PC-3 (cell line): ENCODE measurements around the gene COX7B. TPM values are rescaled to one million over a fixed set of nuclear protein-coding genes. Genes with fewer than 3 reads are reported as not detected.

Experiments used
- ATAC-seq: fragments of 200-7000 bp; cut with Tn5 transposase; 2 replicates; pipeline ENCODE4 v1.9.1; 2020; ENCODE audit warnings: mild to moderate bottlenecking, moderate library complexity
- BruUV-seq: library from RNA; stranded (reverse); fragments of 400-500 nt; replicated peaks from 2 replicates; lab custom pipeline; 2021; lab: Mats Ljungman, UMichigan
- CTCF ChIA-PET: fragments of 300-600 bp; sonication (Branson Sonifier 250); formaldehyde crosslinking; loops from one replicate; lab custom pipeline; 2022; ENCODE audit warnings: antibody characterized with exemption; lab: Charles Lee
- POLR2A ChIA-PET: fragments of 300-600 bp; sonication (Branson Sonifier 250); formaldehyde crosslinking; loops from one replicate; lab custom pipeline; 2022; ENCODE audit warnings: antibody characterized with exemption; ENCODE audit not compliant: unreplicated experiment; lab: Charles Lee
- DNase-seq: peaks from one replicate; pipeline ENCODE4 v3.0.0-alpha.2; 2015
- H2AFZ ChIP-seq: fragments of 300-600 bp; sonication (generic); 2 replicates; pipeline ENCODE4 v1.6.0; 2016; ENCODE audit warnings: antibody characterized with exemption, low read length
- H3F3A ChIP-seq: fragments of 300-600 bp; sonication (generic); one replicate; pipeline ENCODE4 v1.6.0; 2017; ENCODE audit warnings: antibody characterized with exemption, low read length, control low read depth, mild to moderate bottlenecking; ENCODE audit not compliant: unreplicated experiment
- H3K27ac ChIP-seq: fragments of 300-600 bp; sonication (generic); 2 replicates; pipeline ENCODE4 v1.5.1; 2016; ENCODE audit warnings: mild to moderate bottlenecking, low read length
- H3K27me3 ChIP-seq: fragments of 300-600 bp; sonication (generic); 2 replicates; pipeline ENCODE4 v1.6.1; 2016; ENCODE audit warnings: low read length, mixed read lengths
- H3K36me3 ChIP-seq: fragments of 300-600 bp; sonication (generic); 2 replicates; pipeline ENCODE4 v1.6.1; 2016; ENCODE audit warnings: low read depth, mixed run types, low read length, mixed read lengths
- H3K4me1 ChIP-seq: fragments of 300-600 bp; sonication (generic); 2 replicates; pipeline ENCODE4 v1.5.1; 2016; ENCODE audit warnings: low read length; ENCODE audit not compliant: insufficient read depth
- H3K4me2 ChIP-seq: fragments of 300-600 bp; sonication (generic); 2 replicates; pipeline ENCODE4 v1.6.0; 2016; ENCODE audit warnings: low read length
- H3K4me3 ChIP-seq: fragments of 300-600 bp; sonication (generic); 2 replicates; pipeline ENCODE4 v1.5.1; 2016; ENCODE audit warnings: mild to moderate bottlenecking, low read length, mixed read lengths
- H3K79me2 ChIP-seq: fragments of 300-600 bp; sonication (generic); 2 replicates; pipeline ENCODE4 v1.6.1; 2017; ENCODE audit warnings: low read length, mixed read lengths
- H3K9ac ChIP-seq: fragments of 300-600 bp; sonication (generic); 2 replicates; pipeline ENCODE4 v1.6.0; 2016; ENCODE audit warnings: mild to moderate bottlenecking, low read length
- H3K9me2 ChIP-seq: fragments of 300-600 bp; sonication (generic); replicated peaks from 2 replicates; pipeline ENCODE4 v1.6.1; 2016; ENCODE audit warnings: mixed run types, low read length, mixed read lengths
- H3K9me3 ChIP-seq: fragments of 300-600 bp; sonication (generic); 2 replicates; pipeline ENCODE4 v1.6.1; 2016; ENCODE audit warnings: low read length, mixed read lengths
- H4K20me1 ChIP-seq: fragments of 300-600 bp; sonication (generic); 2 replicates; pipeline ENCODE4 v1.6.1; 2016; ENCODE audit warnings: low read length, mixed read lengths
- EZH2 ChIP-seq: fragments of 300-600 bp; sonication (generic); IDR thresholded peaks from one replicate; pipeline ENCODE4 v1.6.1; 2017; ENCODE audit warnings: antibody characterized with exemption, mild to moderate bottlenecking, low read length; ENCODE audit not compliant: unreplicated experiment
- EZH2phosphoT487 ChIP-seq: fragments of 300-600 bp; sonication (generic); IDR thresholded peaks from 2 replicates; pipeline ENCODE4 v1.6.1; 2018; ENCODE audit warnings: mild to moderate bottlenecking, antibody characterized with exemption, low read length, borderline replicate concordance
- intact Hi-C: fragments of 100-400 bp; cut with micrococcal nuclease; formaldehyde crosslinking; loops from 2 replicates; pipeline ENCODE4 v1.9.0; 2023
- total RNA-seq: library from RNA; depleted of rRNA; stranded (reverse); fragments of >200 nt; gene quantifications from 2 replicates; pipeline ENCODE4 v1.2.3, GENCODE V29; 2014
- TF ChIP-seq, protein P1 (sequence below): fragments of 300-600 bp; sonication (generic); conservative IDR thresholded peaks from 2 replicates; pipeline ENCODE4 v1.5.1; 2017; ENCODE audit warnings: antibody characterized with exemption, low read depth, mild to moderate bottlenecking, low read length

Gene COX7B
- total RNA-seq, 1 experiment from 2014 or later: 852 TPM

DNA sequence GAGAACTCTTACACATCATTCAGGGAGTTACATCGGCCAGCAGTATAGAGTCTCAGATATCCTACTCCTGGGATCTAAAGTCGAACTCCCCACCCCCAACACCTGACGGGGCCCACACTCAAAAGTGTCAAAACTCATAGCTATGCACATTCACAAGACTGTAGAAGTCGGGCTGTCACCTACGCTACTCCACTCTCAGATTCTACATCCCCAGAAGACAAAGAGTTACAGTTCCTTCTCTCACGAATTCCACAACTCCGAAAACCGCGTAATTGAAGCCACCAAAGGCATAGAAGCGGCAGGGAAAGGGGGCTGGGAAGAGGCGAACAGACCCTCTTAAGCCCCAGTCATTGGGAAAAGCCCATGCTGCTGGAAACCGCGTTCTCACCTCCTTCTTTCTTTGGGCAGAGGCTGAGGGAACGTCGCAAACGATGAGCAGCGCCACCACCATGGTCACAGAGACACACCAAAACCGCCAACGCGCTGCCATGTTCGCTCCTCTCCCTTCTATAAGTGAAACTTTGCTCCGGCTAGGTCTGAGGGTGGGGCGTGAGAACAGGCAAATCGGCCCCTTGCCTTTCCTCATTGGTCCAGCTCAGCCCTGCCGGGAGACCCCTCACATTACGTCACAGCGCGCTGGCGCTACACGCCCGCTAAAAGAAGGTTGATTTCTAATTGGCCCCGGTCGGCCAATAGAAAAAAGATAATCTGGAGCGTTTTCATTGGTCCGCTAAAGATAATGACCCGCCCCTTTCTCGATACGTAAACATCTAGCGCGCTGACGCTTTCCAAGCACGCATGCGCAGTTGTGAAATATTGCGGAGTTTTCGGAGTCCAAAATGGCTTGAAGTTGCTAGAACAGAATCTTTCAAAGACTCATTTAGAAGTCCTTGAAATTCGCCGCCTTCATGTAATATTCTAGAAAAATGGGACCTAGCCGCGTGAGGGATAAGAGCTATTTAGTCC, 4.1 kb upstream of the COX7B start, which contains the start of gene MAGT1:
Gene MAGT1, minus strand, starts transcription at position 515 of the 966 bp plus-strand sequence. Its CDS starts 25 bp downstream, at position 490.
- CTCF ChIA-PET: no interaction called here
- BruUV-seq: TSS peak; percentile 70

DNA sequence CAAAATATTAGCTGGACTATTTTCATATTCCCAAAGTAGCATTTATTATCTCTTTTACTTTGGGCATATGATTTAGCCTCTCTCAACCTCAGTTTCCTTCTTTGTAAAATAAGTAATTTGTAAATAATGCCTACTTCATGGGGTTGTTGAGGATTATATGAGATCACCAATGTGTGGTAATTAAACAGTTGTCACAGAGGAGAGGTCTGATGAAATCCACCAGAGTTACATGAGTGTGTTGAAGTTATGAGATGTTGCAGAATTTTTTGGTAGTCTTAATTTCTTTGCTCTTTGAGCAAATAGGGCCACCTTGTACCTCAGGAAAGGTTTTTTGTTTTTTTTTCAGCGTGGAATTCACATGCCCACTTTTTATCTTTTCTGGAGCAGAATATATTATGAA, 1.4 kb downstream of the COX7B start:
- no peak for DNase-seq
- TF ChIP-seq EZH2 (no peak), EZH2phosphoT487 (no peak)
- TF ChIP-seq, protein P1, sequence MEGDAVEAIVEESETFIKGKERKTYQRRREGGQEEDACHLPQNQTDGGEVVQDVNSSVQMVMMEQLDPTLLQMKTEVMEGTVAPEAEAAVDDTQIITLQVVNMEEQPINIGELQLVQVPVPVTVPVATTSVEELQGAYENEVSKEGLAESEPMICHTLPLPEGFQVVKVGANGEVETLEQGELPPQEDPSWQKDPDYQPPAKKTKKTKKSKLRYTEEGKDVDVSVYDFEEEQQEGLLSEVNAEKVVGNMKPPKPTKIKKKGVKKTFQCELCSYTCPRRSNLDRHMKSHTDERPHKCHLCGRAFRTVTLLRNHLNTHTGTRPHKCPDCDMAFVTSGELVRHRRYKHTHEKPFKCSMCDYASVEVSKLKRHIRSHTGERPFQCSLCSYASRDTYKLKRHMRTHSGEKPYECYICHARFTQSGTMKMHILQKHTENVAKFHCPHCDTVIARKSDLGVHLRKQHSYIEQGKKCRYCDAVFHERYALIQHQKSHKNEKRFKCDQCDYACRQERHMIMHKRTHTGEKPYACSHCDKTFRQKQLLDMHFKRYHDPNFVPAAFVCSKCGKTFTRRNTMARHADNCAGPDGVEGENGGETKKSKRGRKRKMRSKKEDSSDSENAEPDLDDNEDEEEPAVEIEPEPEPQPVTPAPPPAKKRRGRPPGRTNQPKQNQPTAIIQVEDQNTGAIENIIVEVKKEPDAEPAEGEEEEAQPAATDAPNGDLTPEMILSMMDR: no peak
- Histone ChIP-seq H4K20me1 (peaks cover 25% of the 10 kb centered on the region), H3K9ac (peak overlapping the region; percentile 99), H3K4me1 (peaks cover 8% of the 10 kb centered on the region; the same call in 1 of the 2 replicates), H3K4me2 (peak overlapping the region; percentile 99), H3K27ac (no peak overlapping the region), H3F3A (peaks cover 3% of the 10 kb centered on the region), H3K4me3 (peak overlapping the region; percentile 99), H3K9me2 (no peaks in the 10 kb centered on the region), H3K79me2 (peaks cover 44% of the 10 kb centered on the region), H3K36me3 (peaks cover 35% of the 10 kb centered on the region), H3K9me3 (no peaks in the 10 kb centered on the region), H2AFZ (no peak overlapping the region), H3K27me3 (no peaks in the 10 kb centered on the region)
- no peak for ATAC-seq
- CTCF ChIA-PET: no interaction called here
- BruUV-seq: no TSS peak
- POLR2A ChIA-PET: no interaction called here
- intact Hi-C loops: no loop called here

More for the DNA sequence above, 4.1 kb upstream of the COX7B start, which contains the start of gene MAGT1:
- H3K9me3 ChIP-seq: no peaks in the 10 kb centered on the region
- H3K27me3 ChIP-seq: no peaks in the 10 kb centered on the region
- 0 out of 2 replicates have a peak, but pooled peaks cover under 1% of the 10 kb centered on the region for H3K36me3 ChIP-seq
- intact Hi-C loops: loop anchor here (5.0 to 10.0 kb wide), 5 partner anchors 108 to 453 kb away; partner anchors contain the start of gene ATRX
- H3K27ac ChIP-seq: peak within 1 kb of the TSS; percentile 84
- POLR2A ChIA-PET: interaction anchor here (0.5 to 1.0 kb wide), 3 partner anchors 15 to 1468 kb away, joined by 3 to 16 read pairs (median 6); no protein-coding TSS in a partner anchor
- DNase-seq: peak; percentile 98
- H3F3A ChIP-seq: no peaks in the 10 kb centered on the region
- H2AFZ ChIP-seq: peak within 1 kb of the TSS; percentile 92
- H3K4me3 ChIP-seq: peak within 1 kb of the TSS; percentile 98
- no peaks in the 10 kb centered on the region for H3K9me2 ChIP-seq
- H3K79me2 ChIP-seq: peaks cover 60% of the 10 kb centered on the region
- peak within 1 kb of the TSS; percentile 97 for H3K4me2 ChIP-seq
- ATAC-seq: peak; percentile 91
- peak within 1 kb of the TSS; percentile 96 for H3K9ac ChIP-seq
- H3K4me1 ChIP-seq: peaks cover 11% of the 10 kb centered on the region; the same call in 1 of the 2 replicates
- H4K20me1 ChIP-seq: peaks cover 29% of the 10 kb centered on the region
- TF ChIP-seq, protein P1: no peak
- TF ChIP-seq EZH2: no peak
- no peak for TF ChIP-seq EZH2phosphoT487
